HepG2 (cell line): ENCODE data around the gene SAMD10. TPM values are rescaled to one million over a fixed set of nuclear protein-coding genes. Genes with fewer than 3 reads are reported as not detected.

Experiments
- FOXA1 ChIP-seq, 2 experiments: fragments of 450-650 bp in 1 of 2; sonication (generic) in 1 of 2; formaldehyde crosslinking in 1 of 2; IDR thresholded peaks; 2 replicates each; pipeline versions ENCODE4 v1.4.0 to v1.6.1; 2016 to 2020; ENCODE audit warnings: missing genetic modification reagents in 1 of 2
- HNRNPK ChIP-seq: fragments of 200-400 bp; formaldehyde crosslinking; IDR thresholded peaks from 2 replicates; pipeline ENCODE4 v1.6.1; 2018; ENCODE audit warnings: low read length, low read depth, moderate library complexity, mild to moderate bottlenecking; ENCODE audit not compliant: poor library complexity, severe bottlenecking
- KDM5A ChIP-seq: fragments of 200-600 bp; sonication (generic); IDR thresholded peaks from 2 replicates; pipeline ENCODE4 v1.7.0; 2018; ENCODE audit warnings: antibody characterized with exemption, mild to moderate bottlenecking, low read length, borderline replicate concordance
- MXD4 ChIP-seq: IDR thresholded peaks from 2 replicates; pipeline ENCODE4 v1.6.1; 2016; ENCODE audit warnings: mild to moderate bottlenecking, missing biosample characterization, missing genetic modification reagents
- NFE2 ChIP-seq: sonication (generic); formaldehyde crosslinking; IDR thresholded peaks from 2 replicates; pipeline ENCODE4 v1.4.0; 2020; ENCODE audit warnings: missing genetic modification reagents
- POGZ ChIP-seq: sonication (generic); formaldehyde crosslinking; IDR thresholded peaks from 2 replicates; pipeline ENCODE4 v1.4.0; 2020; ENCODE audit warnings: mild to moderate bottlenecking, missing genetic modification reagents
- RARG ChIP-seq: sonication (generic); formaldehyde crosslinking; IDR thresholded peaks from 2 replicates; pipeline ENCODE4 v1.4.0; 2020; ENCODE audit warnings: low read depth, mild to moderate bottlenecking, missing genetic modification reagents
- REXO4 ChIP-seq: sonication (generic); formaldehyde crosslinking; IDR thresholded peaks from 2 replicates; pipeline ENCODE4 v1.8.0; 2022; ENCODE audit warnings: missing genetic modification reagents, mild to moderate bottlenecking, borderline replicate concordance
- TAF1 ChIP-seq: sonication (generic); formaldehyde crosslinking; IDR thresholded peaks from 2 replicates; pipeline ENCODE4 v1.4.0; 2020; ENCODE audit warnings: missing genetic modification reagents
- ZEB1 ChIP-seq: IDR thresholded peaks from 2 replicates; pipeline ENCODE4 v1.6.1; 2012; ENCODE audit warnings: mild to moderate bottlenecking, low read depth, inconsistent platforms; ENCODE audit not compliant: insufficient replicate concordance
- polyA plus RNA-seq, 8 experiments: library from polyadenylated mRNA; depleted of rRNA in 3 of 8; stranded (reverse) in 7 of 8; unstranded in 1 of 8; fragments of >200 nt; fragmentation: Illumina TruSeq in 4 of 8; extraction: Trizol in 4 of 8; gene quantifications; 2 replicates each; pipeline versions ENCODE4 v1.2.1 to v1.2.3, GENCODE V29; 2011 to 2016; ENCODE audit warnings: low read depth in 4 of 8, missing spikeins in 1 of 8, mixed read lengths in 1 of 8; ENCODE audit not compliant: insufficient read depth in 1 of 8
- total RNA-seq, 5 experiments: library from RNA; depleted of rRNA; stranded (reverse); fragments of >200 nt; fragmentation: Illumina TruSeq; extraction: Trizol; gene quantifications; 2 replicates each; pipeline ENCODE4 v1.2.3, GENCODE V29; 2016; ENCODE audit warnings: low read depth in 1 of 5
- TF ChIP-seq, protein P1 (sequence below): sonication (generic); formaldehyde crosslinking; IDR thresholded peaks from 2 replicates; pipeline ENCODE4 v1.4.0; 2020; ENCODE audit warnings: mild to moderate bottlenecking, low read depth, missing genetic modification reagents
- TF ChIP-seq, protein P2 (sequence below): sonication (generic); formaldehyde crosslinking; IDR thresholded peaks from 2 replicates; pipeline ENCODE4 v1.5.1; 2020; ENCODE audit warnings: missing genetic modification reagents, mild to moderate bottlenecking, borderline replicate concordance
- TF ChIP-seq, protein P3 (sequence below): sonication (generic); formaldehyde crosslinking; IDR thresholded peaks from 2 replicates; pipeline ENCODE4 v1.5.0; 2020; ENCODE audit warnings: mild to moderate bottlenecking, missing genetic modification reagents
- TF ChIP-seq, protein P4 (sequence below): sonication (generic); formaldehyde crosslinking; IDR thresholded peaks from 2 replicates; pipeline ENCODE4 v1.5.0; 2020; ENCODE audit warnings: mild to moderate bottlenecking, missing genetic modification reagents
- TF ChIP-seq, protein P5 (sequence below): sonication (generic); formaldehyde crosslinking; IDR thresholded peaks from 2 replicates; pipeline ENCODE4 v1.5.0; 2020; ENCODE audit warnings: missing genetic modification reagents

SAMD10 gene
- total and polyA plus RNA-seq, 2 of the 13 experiments (the other 11 are each of a cell fraction or from before 2014, with no cell fraction given), result 6.1 to 11.0 TPM

DNA sequence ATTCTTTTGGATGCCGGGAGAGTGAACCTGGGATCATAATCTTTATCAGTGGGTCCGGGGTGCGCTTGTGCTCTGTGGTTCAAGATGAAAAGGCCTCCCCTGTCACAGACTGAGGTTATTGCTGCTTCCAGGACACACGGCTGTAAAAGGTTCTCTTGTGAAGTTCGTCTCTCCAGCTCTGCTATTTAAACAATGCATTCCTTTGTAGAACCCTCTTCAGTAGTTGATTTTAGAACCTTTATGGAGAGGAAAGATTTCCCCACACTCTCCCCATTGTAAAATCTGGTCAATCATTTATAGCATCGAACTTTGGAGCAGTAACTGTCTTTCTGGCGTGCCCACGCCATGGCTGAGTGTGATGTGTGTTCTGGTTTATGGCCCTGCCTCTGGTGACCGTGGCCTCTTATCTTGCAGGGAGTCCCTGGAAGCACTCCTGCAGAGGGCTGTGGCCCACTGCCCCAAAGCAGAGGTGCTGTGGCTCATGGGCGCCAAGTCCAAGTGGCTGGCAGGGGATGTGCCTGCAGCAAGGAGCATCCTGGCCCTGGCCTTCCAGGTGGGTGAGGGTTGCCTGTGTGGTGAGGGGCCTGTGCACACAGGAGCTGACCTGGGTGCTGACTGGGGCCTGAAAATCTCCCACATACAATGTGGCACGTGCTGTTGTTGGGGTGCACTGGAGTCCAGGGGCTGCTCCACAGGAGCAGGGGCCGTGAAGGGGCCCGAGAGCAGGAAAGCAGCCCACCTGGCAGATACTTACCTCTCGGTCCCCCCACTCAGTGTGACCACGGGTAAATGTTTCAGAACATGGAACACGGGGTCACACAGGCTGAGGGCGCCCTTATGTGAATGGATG lies 44.9 kb upstream of the SAMD10 start (continued):
- TF ChIP-seq HNRNPK (no peak), POGZ (CRISPR knock-in tag) (peak; percentile 5; the same call in 1 of the 2 replicates), FOXA1 (IDR thresholded peaks at IDR 0.05) (0 out of 2 replicates have a peak, but pooled peaks have one; percentile 7), FOXA1 (CRISPR knock-in tag; IDR thresholded peaks at IDR 0.05) (no peak), ZEB1 (no peak), KDM5A (peak; percentile 59; the same call in 1 of the 2 replicates), TAF1 (CRISPR knock-in tag) (peak; percentile 70; the same call in 1 of the 2 replicates), NFE2 (CRISPR knock-in tag) (no peak), RARG (no peak), REXO4 (CRISPR knock-in tag) (no peak; the same call in 1 of the 2 replicates), MXD4 (CRISPR knock-in tag) (peak; percentile 77; the same call in 1 of the 2 replicates)
- TF ChIP-seq, protein P1, sequence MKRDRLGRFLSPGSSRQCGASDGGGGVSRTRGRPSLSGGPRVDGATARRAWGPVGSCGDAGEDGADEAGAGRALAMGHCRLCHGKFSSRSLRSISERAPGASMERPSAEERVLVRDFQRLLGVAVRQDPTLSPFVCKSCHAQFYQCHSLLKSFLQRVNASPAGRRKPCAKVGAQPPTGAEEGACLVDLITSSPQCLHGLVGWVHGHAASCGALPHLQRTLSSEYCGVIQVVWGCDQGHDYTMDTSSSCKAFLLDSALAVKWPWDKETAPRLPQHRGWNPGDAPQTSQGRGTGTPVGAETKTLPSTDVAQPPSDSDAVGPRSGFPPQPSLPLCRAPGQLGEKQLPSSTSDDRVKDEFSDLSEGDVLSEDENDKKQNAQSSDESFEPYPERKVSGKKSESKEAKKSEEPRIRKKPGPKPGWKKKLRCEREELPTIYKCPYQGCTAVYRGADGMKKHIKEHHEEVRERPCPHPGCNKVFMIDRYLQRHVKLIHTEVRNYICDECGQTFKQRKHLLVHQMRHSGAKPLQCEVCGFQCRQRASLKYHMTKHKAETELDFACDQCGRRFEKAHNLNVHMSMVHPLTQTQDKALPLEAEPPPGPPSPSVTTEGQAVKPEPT (CRISPR knock-in tag), result peak; percentile 91
- TF ChIP-seq, protein P2, sequence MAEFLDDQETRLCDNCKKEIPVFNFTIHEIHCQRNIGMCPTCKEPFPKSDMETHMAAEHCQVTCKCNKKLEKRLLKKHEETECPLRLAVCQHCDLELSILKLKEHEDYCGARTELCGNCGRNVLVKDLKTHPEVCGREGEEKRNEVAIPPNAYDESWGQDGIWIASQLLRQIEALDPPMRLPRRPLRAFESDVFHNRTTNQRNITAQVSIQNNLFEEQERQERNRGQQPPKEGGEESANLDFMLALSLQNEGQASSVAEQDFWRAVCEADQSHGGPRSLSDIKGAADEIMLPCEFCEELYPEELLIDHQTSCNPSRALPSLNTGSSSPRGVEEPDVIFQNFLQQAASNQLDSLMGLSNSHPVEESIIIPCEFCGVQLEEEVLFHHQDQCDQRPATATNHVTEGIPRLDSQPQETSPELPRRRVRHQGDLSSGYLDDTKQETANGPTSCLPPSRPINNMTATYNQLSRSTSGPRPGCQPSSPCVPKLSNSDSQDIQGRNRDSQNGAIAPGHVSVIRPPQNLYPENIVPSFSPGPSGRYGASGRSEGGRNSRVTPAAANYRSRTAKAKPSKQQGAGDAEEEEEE (CRISPR knock-in tag), result no peak
- TF ChIP-seq, protein P3, sequence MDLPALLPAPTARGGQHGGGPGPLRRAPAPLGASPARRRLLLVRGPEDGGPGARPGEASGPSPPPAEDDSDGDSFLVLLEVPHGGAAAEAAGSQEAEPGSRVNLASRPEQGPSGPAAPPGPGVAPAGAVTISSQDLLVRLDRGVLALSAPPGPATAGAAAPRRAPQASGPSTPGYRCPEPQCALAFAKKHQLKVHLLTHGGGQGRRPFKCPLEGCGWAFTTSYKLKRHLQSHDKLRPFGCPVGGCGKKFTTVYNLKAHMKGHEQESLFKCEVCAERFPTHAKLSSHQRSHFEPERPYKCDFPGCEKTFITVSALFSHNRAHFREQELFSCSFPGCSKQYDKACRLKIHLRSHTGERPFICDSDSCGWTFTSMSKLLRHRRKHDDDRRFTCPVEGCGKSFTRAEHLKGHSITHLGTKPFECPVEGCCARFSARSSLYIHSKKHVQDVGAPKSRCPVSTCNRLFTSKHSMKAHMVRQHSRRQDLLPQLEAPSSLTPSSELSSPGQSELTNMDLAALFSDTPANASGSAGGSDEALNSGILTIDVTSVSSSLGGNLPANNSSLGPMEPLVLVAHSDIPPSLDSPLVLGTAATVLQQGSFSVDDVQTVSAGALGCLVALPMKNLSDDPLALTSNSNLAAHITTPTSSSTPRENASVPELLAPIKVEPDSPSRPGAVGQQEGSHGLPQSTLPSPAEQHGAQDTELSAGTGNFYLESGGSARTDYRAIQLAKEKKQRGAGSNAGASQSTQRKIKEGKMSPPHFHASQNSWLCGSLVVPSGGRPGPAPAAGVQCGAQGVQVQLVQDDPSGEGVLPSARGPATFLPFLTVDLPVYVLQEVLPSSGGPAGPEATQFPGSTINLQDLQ (CRISPR knock-in tag), result 0 out of 2 replicates have a peak, but pooled peaks have one; percentile 4
- TF ChIP-seq, protein P4, sequence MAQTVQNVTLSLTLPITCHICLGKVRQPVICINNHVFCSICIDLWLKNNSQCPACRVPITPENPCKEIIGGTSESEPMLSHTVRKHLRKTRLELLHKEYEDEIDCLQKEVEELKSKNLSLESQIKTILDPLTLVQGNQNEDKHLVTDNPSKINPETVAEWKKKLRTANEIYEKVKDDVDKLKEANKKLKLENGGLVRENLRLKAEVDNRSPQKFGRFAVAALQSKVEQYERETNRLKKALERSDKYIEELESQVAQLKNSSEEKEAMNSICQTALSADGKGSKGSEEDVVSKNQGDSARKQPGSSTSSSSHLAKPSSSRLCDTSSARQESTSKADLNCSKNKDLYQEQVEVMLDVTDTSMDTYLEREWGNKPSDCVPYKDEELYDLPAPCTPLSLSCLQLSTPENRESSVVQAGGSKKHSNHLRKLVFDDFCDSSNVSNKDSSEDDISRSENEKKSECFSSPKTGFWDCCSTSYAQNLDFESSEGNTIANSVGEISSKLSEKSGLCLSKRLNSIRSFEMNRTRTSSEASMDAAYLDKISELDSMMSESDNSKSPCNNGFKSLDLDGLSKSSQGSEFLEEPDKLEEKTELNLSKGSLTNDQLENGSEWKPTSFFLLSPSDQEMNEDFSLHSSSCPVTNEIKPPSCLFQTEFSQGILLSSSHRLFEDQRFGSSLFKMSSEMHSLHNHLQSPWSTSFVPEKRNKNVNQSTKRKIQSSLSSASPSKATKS (CRISPR knock-in tag), result no peak
- TF ChIP-seq, protein P5, sequence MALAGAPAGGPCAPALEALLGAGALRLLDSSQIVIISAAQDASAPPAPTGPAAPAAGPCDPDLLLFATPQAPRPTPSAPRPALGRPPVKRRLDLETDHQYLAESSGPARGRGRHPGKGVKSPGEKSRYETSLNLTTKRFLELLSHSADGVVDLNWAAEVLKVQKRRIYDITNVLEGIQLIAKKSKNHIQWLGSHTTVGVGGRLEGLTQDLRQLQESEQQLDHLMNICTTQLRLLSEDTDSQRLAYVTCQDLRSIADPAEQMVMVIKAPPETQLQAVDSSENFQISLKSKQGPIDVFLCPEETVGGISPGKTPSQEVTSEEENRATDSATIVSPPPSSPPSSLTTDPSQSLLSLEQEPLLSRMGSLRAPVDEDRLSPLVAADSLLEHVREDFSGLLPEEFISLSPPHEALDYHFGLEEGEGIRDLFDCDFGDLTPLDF (CRISPR knock-in tag), result no peak
